ENCODE measurements around the gene COL4A2. TPM values are rescaled to one million over a fixed set of nuclear protein-coding genes. Genes with fewer than 3 reads are reported as not detected.
"Not testable (repeated sequence)": the region's sequence is repeated elsewhere in the genome, so short reads cannot be mapped to it uniquely, and the experiment has no call there.

Gene COL4A2
- total RNA-seq, 4 donors from 2014 or later, result 43.0 to 72.7 (median 53.5) TPM

- WGBS, result 67% methylated on average over 1 of the region's 3 CpGs
- H3K4me3 ChIP-seq, result no peak overlapping the region
- no peaks in the 10 kb centered on the region for H3K9me3 ChIP-seq
- peaks cover 52% of the 10 kb centered on the region for H3K36me3 ChIP-seq
- H3K27ac ChIP-seq, result no peak overlapping the region
- H3K4me1 ChIP-seq, result no peaks in the 10 kb centered on the region
- H3K27me3 ChIP-seq, result no peaks in the 10 kb centered on the region
- no peak for DNase-seq (ENCODE audit: low spot score in 2 of 2)
- TF ChIP-seq CTCF (IDR thresholded peaks at IDR 0.05) (no peak), EP300 (IDR thresholded peaks at IDR 0.05) (no peak), POLR2A (IDR thresholded peaks at IDR 0.05) (no peak), POLR2AphosphoS5 (IDR thresholded peaks at IDR 0.05) (no peak)
These were observed 189.2 kb downstream of the COL4A2 start for GRCh38 chr13:110496281-110496680.

DNA sequence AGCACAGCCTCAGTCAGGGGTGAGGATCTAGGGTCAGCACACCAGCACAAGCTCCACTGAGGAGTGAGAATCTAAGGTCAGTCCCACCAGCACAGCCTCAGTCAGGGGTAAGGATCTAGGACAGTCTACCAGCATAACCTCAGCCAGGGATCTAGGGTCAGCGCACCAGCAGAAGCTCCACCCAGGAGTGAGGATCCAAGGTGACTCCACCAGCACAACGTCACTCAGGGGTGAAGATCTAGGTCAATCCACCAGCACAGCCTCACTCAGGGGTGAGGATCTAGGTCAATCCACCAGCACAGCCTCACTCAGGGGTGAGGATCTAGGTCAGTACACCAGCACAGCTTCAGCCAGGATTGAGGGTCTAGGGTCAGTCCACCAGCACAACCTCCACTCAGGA, 189.9 kb downstream of the COL4A2 start:
- TF ChIP-seq CTCF (IDR thresholded peaks at IDR 0.05) (no peak), POLR2A (IDR thresholded peaks at IDR 0.05) (no peak), POLR2AphosphoS5 (IDR thresholded peaks at IDR 0.05) (no peak)
- Histone ChIP-seq H3K36me3 (peaks cover 56% of the 10 kb centered on the region), H3K4me1 (no peaks in the 10 kb centered on the region), H3K27me3 (no peaks in the 10 kb centered on the region), H3K9me3 (no peaks in the 10 kb centered on the region), H3K4me3 (no peak overlapping the region), H3K27ac (no peak overlapping the region)
- no CpG with 5 or more reads among the region's 2 CpGs for WGBS
- DNase-seq (ENCODE audit: low spot score in 2 of 2), result no peak

- H3K36me3 ChIP-seq, result peaks cover 59% of the 10 kb centered on the region
- not testable (repeated sequence) for DNase-seq (ENCODE audit: low spot score in 2 of 2); H3K27me3 ChIP-seq; H3K27ac ChIP-seq; H3K9me3 ChIP-seq; H3K4me1 ChIP-seq; H3K4me3 ChIP-seq
- WGBS, result 94% methylated on average over 3 of the region's 3 CpGs
These were observed 190.8 kb downstream of the COL4A2 start for GRCh38 chr13:110497896-110498295.

GRCh38 chr13:110498327-110498726, 191.2 kb downstream of the COL4A2 start:
- Histone ChIP-seq H3K4me1 (no peaks in the 10 kb centered on the region), H3K27me3 (no peaks in the 10 kb centered on the region), H3K4me3 (no peak overlapping the region), H3K9me3 (no peaks in the 10 kb centered on the region), H3K27ac (no peak overlapping the region), H3K36me3 (peaks cover 63% of the 10 kb centered on the region)
- no peak for TF ChIP-seq POLR2AphosphoS5 (IDR thresholded peaks at IDR 0.05)
- no peak for TF ChIP-seq POLR2A (IDR thresholded peaks at IDR 0.05)
- no peak for TF ChIP-seq CTCF (IDR thresholded peaks at IDR 0.05)
- no peak for TF ChIP-seq EP300 (IDR thresholded peaks at IDR 0.05)
- 84% methylated on average over 5 of the region's 5 CpGs for WGBS
- DNase-seq (ENCODE audit: low spot score in 2 of 2), result no peak

GRCh38 chr13:110498765-110499164, 191.7 kb downstream of the COL4A2 start:
- Histone ChIP-seq H3K4me1 (no peaks in the 10 kb centered on the region), H3K27me3 (no peaks in the 10 kb centered on the region), H3K9me3 (no peaks in the 10 kb centered on the region), H3K36me3 (peaks cover 65% of the 10 kb centered on the region), H3K27ac (no peak overlapping the region), H3K4me3 (no peak overlapping the region)
- no peak for DNase-seq (ENCODE audit: low spot score in 2 of 2)
- WGBS, result 90% methylated on average over 6 of the region's 10 CpGs
- TF ChIP-seq POLR2A (IDR thresholded peaks at IDR 0.05) (no peak), POLR2AphosphoS5 (IDR thresholded peaks at IDR 0.05) (no peak), EP300 (IDR thresholded peaks at IDR 0.05) (no peak), CTCF (IDR thresholded peaks at IDR 0.05) (no peak)

- H3K4me1 ChIP-seq, result no peaks in the 10 kb centered on the region
- no peaks in the 10 kb centered on the region for H3K9me3 ChIP-seq
- no peak overlapping the region for H3K4me3 ChIP-seq
- peaks cover 63% of the 10 kb centered on the region for H3K36me3 ChIP-seq
- no peak for TF ChIP-seq EP300 (IDR thresholded peaks at IDR 0.05)
- TF ChIP-seq POLR2AphosphoS5 (IDR thresholded peaks at IDR 0.05), result no peak
- no peak for TF ChIP-seq POLR2A (IDR thresholded peaks at IDR 0.05)
- no peak for TF ChIP-seq CTCF (IDR thresholded peaks at IDR 0.05)
- H3K27me3 ChIP-seq, result no peaks in the 10 kb centered on the region
- DNase-seq (ENCODE audit: low spot score in 2 of 2), result no peak
- WGBS, result 87% methylated on average over 10 of the region's 10 CpGs
- no peak overlapping the region for H3K27ac ChIP-seq
These were observed 192.7 kb downstream of the COL4A2 start for GRCh38 chr13:110499621-110500281.

Measured in suprapubic skin (tissue), 4 donors.